DMS114 treated with DMSO at 0.1 percent for 48 hours (cell line): ENCODE measurements around the gene FOS.
"Not testable (repeated sequence)": the region's sequence is repeated elsewhere in the genome, so short reads cannot be mapped to it uniquely, and the experiment has no call there.

Experiments
- DNase-seq: peaks from one replicate; lab custom pipeline; 2025; ENCODE audit not compliant: unreplicated experiment; lab: John Stamatoyannopoulos, UW

The FOS gene

DNA sequence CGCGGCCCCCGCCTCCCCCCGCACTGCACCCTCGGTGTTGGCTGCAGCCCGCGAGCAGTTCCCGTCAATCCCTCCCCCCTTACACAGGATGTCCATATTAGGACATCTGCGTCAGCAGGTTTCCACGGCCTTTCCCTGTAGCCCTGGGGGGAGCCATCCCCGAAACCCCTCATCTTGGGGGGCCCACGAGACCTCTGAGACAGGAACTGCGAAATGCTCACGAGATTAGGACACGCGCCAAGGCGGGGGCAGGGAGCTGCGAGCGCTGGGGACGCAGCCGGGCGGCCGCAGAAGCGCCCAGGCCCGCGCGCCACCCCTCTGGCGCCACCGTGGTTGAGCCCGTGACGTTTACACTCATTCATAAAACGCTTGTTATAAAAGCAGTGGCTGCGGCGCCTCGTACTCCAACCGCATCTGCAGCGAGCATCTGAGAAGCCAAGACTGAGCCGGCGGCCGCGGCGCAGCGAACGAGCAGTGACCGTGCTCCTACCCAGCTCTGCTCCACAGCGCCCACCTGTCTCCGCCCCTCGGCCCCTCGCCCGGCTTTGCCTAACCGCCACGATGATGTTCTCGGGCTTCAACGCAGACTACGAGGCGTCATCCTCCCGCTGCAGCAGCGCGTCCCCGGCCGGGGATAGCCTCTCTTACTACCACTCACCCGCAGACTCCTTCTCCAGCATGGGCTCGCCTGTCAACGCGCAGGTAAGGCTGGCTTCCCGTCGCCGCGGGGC, at the start of gene FOS:
TSS of gene FOS (plus strand) at position 407 of the 731 bp plus-strand sequence. CDS start at position 562, 155 bp downstream.
- DNase-seq = peak; percentile 77

DNA sequence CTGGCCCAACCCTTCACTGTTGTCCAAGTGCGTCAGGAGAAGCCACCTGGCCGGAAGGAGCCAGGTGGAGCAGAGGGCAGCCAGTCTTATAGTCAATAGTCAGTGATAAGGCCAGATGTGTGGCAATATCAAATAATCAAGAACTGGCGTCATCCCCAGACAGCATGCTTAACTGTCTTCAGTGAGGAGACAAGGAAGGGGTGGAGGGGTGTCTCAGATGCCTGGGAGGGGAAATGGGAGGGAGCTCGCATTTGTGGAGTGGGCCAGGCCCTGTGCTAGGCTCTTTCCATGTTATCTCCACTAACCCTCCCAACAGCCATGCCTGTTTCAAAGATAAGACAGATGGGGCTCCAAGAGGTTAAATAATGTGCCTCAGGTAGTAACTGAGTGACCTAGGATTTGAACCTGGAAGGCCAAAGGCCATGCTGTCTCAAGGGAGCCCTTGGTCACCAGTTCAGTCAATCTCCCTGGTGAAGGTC, 48.9 kb upstream of the FOS start:
- no peak for DNase-seq

DNA sequence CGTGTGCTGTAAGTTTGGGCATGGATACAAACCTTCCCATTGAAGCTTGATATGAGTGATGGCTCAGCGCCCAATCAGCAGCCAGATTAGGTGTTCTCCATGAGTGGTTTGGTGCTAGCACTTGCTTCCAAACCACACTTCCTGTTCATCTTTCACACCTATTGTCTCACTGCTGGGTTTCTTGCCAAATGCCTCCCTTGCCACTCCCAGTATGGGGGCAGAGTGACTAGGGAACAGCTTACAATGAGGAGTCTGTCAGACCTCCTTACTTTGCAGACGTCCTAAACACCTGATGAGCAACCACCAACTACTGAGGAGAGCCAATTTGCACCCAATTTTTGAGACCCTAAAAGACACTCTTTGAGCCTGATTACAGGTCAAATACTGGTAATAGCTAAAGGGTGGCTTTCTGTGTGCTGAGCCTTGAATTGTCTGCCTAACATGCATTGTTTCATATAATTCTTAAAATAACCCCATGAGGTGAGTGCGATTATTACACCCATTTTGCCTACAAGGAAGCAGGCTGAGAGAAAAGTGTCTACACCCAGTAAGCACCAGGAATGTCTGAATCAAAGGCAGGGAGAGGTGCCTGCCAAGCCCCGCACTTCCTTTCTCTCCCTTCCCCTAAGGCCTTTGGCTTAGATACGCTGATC, 48.4 kb upstream of the FOS start:
- DNase-seq = peak; percentile 11

DNA sequence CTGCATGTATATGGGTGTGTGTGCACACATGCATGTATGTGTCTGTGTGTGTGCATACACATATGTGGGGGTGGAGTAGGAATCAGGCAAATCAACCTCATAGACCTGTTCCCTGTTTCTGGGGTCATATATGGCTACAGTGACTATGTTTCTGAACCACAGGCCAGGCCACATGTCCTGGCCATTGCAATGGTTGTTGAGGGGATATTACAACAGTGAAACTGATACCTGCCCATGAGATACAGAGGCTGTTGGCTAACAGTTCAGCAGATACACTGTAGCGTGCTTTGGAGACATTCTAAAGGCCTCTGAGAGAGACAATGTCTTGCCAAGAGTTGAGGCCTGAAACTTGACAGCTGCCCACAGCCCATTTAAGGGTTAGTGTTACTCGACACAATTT, 47.3 kb upstream of the FOS start:
- no peak for DNase-seq

DNA sequence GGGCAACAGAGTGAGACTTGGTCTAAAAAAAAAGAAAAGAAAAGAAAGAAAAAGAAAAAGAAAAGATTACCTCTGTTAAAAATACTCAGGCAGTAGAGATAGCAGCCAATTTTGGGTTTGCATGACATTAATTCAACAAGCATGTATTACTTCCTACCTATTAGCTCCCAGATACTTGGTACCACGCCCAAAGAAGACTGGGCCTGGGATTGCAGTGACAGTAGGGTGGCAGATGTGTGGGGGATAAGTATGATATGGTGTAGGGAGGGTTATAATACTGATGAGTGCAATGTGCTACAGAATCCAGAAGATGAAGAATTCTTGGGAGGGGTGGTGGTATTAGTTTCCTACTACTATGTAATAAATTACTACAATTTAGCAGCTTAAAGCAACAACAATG, 46.4 kb upstream of the FOS start:
- DNase-seq = no peak

DNA sequence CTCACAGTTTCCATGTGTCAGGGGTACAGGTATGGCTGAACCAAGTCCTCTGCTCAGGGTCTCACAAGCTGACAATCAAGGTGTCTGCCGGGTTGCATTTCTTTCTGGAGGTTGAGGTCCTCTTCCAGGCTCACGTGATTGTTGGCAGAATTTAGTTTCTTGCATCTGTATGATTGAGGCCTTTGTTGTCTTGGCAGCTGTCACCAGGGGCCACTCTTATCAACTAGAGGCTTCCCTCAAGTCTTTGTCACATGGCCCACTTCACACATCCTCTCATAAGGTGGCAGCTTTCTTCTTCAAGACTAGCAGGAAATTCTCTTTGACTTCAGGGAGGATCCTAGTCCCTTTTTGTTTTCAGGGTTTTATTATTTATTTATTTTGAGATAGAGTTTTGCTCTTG, 46.0 kb upstream of the FOS start:
- no peak for DNase-seq

DNA sequence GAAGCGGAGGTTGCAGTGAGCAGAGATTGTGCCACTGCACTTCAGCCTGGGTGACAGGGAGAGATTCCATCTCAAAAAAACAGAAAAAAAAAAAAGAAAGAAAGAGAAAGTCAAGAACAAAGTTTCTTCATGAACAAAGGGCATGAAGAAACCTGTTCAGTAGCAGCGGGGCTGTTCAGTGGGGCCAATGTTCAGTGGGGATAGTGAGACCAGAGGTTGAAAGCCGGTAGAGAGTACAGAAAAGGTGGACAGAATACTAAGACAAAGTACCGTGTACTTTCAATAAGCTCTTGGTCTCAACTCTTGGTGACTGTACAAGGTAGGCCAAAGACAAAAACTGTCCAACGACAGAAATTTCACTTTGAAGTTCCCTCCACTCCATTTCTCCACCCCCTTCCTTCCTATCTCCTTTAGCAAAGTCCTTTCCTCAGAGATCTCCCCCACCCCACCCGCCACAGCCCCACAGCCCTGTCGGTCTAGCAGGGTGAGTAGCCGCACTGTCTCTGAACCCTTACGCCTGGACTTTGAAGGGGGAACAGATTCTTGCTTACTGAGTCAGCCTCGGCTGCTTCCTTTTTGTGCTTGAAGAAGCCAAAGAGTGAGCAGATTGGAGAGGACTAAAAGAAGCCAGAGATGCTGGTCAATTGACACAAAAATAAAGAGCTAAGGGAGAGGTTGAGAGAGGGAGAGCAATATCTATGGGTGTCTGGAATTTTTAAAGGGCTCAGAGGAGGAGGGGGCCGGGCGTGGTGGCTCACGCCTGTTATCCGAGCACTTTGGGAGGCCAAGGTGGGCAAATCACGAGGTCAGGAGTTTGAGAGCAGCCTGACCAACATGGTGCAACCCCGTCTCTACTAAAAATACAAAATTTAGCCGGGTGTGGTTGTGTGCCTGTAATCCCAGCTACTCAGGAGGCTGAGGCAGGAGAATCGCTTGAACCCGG, 44.2 kb upstream of the FOS start:
- DNase-seq = no peak

DNA sequence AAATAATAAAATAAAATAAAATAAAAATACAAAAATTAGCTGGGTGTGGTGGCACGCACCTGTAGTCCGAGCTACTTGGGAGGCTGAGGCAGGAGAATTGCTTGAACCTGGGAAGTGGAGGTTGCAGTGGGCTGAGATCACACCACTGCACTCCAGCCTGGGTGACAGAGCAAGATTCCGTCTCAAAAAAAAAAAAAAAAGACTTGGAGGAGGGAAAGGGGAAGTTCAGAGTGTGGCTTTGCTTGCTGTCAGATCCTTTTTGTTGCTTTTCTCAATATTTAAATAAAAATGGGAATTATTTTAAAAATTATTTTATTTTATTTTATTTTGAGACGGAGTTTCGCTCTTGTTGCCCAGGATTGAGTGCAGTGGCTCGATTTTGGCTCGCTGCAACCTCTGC, 43.4 kb upstream of the FOS start:
- not testable (repeated sequence) for DNase-seq

DNA sequence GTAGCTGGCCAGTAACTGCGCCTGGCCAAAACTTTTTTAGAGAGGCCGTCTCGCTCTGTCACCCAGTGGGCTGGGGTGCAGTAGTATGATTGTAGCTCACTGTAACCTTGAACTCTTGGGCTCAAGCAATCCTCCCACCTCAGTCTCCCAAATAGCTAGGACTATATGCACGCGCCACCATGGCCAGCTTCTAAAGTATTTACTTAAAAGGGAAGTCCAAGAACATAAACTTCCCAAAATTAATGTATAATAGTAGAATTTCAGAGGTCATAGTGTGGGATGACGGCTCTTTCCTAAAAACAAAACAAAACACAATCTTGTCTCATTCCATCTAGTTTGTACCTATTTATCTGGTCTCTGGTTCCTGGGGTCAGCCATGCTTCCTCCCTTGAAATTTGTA, 42.2 kb upstream of the FOS start:
- no peak for DNase-seq

DNA sequence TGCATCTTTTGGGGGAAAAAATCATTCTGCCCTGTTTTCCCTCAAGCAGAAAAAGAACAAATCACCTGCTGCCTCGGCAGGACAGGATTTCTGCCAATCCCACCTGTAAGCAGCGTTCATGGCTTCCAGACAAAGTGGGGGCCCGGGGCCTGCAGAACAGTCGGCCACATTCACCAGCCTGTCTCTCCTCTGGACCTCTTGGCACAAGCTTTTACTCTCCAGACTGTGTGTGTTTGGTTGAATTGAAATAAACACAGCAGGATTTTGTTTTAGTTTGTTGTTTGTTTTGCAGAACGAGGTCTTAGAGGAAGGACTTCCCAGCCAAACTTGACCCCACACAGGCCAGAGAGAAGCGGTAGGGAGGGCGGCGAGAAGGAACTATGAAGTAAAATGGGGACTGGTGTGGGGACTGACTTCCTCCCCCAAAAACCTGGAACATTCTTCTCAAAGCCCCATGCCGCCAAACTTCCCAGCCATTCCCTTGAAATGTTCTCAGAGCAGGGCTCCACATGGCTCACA, 41.7 kb upstream of the FOS start:
- DNase-seq = no peak

DNA sequence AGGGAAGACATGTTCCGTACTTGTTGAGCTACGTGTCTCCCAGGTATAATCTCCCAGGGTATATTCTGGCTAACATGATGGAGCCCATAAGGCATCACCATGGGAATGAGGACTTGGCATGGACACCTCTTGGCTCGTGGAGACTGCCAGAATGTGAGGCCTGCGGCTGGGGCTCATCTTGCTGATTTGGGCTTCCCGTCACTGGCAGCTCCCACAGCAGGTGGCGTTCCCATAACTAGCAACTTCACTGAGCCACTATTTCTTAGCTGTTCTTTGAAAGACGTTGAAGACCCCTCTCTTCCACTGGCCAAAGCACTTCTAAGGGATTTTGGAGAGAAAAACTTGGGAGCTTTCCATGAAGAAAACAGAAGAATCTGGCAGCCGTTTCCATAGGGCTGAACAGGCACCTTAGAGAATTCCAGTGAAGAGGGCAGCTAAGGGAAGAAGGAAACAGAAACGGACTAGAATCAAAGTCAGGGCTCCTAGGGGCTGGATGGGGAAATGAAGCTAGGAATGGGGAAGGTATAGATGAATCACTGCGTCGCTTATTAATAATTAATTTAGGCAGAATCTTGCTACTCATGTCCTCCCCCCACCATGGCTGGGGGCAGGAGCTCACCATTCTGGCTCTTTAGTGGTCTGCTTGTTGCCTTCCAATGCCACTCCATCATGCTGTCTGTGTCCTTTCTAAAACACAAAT, 39.7 kb upstream of the FOS start:
- DNase-seq = no peak

DNA sequence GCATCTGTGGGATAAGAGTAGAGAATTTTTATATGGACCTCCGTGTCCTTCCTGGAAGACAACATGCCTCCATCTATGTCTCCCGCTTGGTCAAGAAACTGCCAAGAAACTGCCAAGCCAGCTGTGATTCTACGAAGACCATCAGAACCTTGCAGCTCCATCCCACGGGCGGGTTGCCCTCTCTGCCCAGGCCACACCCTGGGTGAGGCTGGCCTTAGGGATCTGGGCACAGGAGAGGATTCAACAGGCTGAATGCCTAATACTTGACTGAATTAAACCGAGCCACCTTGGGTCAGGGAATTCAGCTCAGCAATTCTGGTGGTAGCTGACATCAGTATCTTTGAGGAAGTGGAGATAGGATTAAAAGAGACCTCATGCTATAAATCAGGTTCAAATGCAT, 37.8 kb upstream of the FOS start:
- no peak for DNase-seq

DNA sequence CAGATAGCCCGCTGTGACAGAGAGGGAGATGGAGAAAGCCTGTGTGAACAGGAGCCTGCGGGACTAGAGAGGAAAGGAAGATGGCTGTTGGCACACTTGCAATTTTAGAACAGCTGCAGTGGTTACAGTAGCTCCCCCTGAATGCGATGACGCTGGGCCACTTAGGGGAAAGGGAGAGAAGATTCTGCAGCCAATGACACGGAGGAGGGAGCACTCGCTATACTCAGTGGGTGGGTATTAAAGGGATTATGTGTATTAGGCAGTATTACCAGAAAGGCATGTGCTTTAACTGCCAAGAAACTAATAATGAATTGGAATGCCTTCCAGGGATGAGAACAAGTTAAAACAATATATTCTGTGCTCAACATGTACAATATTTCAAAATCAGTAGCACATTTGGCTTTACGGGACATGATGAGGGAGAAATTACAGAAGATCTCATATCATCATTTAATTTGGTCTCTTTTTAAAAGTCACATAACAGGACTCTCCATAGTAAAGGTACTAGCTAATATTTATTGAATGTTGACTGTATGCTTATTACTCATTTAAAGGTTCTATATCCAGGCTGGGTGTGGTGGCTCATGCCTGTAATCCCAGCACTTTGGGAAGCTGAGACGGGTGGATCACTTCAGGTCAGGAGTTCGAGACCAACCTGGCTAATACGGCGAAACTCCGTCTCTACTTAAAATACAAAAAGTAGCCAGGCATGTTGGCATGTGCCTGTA, 35.9 kb upstream of the FOS start:
- no peak for DNase-seq

DNA sequence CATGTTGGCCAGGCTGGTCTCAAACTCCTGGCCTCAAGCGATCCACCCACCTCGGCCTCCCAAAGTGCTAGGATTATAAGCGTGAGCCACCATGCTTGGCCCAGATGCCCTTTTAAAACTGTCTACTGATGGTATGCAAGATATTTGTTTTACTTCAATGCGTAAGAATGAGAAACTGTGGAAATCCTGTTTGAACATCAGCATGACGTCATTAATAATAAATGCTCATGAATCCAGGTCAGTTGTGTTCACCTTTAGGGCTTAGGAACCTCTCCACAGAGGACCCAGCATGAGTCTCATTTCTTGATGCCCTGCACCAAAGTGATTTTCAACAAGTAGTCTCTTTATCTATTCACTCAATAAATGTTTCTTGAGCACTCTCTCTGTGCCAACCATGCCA, 34.5 kb upstream of the FOS start:
- no peak for DNase-seq

DNA sequence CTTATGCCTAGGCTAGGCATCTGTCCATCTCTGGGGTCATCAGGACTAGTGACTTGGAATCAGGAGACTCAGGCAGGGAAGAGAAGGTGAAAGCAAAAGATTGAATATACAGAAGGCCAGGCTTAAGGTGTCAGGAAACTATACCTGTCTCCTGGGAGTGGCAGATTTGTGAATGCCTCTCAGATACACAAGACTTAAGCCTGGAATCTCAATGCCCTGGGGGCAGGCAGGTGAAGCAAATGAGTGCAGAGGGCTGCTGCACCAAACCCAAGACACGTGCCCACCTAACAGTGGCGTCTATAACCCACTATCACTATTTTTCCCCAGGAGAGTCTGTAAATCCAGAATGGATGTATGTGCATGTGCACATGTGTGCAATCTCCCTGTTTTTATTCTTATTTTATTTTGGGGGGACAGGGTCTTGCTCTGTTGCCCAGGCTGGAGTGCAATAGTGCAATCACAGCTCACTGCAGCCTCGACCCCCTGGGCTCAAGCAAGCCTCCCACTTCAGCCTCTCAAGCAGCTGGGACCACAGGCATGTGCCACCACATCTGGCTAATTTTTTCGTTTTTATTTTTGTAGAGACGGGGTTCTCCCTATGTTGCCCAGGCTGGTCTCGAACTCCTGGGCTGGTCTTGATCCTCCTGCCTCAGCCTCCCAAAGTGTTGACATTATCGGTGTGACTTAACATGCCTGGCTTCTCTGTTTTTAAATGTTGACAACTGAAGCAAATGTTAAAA, 31.9 kb upstream of the FOS start:
- DNase-seq = no peak

DNA sequence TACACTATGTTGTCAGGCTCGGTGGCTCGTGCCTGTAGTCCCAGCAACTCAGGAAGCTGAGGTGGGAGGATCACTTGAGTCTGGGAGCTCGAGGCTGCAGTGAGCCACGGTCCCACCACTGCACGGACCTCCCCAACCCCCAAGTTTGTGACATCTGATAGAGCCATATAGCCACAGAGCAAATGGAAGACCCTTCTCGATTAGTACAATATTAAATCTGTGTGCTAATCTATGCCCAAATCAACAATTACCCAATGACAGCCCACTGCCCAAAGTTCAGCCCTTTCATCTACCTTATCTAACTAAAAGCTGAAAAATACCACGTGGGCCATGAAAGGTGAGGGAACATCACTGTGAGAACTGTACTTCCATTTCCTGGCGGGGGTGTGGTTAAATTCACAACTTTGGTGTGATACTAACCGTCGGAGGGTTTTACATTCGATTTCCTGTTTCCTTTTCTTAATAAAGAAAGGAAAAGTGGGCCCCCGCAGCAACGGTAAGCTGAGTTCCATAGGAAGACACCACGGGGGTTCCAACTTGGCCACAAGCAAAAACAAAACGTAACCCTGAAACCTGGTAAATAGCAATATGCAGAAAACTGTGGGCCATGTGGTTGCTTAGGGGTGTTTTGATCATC, 31.2 kb upstream of the FOS start:
- no peak for DNase-seq

DNA sequence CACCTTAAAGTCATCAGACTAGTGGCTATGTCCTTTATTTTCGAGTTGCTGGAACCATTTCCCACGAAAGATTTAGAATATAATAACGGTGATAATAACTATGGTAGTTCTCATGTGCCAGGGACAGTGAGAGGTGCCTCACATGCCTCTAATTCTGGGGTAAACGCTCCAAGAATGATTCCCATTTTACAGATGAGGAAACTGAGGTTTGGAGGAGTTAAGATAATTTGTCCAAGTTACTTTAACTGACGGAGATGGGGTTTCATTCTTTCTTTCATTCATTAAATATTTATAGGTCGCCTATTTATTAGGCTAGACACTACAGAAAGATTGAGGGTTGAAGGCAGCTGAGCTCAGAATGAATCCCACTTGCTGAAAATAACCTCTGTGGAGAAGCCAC, 30.7 kb upstream of the FOS start:
- no peak for DNase-seq

DNA sequence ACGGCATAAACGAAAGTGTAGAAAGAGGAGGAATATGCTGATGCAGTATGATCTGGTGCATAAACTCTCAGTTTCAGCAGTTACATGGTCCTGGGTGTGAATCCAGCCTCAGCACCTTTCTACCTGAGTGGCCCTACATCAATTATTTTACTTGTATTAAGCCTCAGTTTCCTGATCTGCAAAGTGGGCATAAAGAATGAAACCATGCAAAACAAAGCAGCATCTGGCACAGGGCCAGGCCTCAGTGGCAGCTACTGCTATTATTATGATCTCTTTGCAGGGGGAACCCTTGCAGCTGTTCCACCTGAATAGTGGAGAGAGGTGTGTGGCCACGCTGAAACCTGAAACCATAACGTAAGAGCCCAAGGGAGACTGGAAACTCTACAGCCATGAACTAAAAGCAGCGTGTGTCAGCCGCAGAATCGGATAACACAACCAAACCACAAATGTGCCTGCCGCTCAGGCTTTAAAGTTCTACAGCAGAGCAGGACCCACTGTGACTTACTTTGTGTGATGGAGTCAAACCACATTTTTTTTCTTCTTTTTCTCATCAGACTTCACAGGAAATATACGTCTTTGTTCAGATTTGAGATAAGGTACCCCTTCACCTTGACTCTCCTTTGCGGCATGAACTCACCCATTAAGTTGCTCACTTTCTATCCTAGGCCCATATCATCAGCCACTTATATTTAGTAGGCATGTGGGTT, 29.2 kb upstream of the FOS start:
- DNase-seq = no peak
